T-helper 1 cell (primary cell): ENCODE results near the gene PCP4.

Source experiments
- DNase-seq, 5 donors: peaks; one replicate each; pipeline ENCODE4 v3.0.0-alpha.2; 2012 to 2020

Gene PCP4

DNA sequence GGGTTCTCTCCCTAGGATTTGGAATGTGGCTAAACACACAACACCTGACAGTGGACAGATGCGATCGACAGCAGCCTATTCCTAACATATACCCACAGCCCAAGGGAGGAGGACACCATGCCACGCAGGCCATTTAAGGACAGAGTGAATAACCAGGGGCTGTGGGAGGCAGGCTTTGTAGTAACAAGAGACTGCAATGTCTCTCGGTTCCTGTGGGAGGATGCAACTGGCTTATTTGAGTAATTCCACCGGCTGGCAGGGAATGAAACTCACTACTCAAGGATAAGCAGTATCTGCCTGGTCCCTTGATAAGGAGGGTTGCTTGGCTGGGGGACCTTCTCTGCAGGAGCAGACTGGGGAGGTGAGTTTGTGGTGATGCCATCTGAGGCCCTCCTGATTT lies 109.6 kb downstream of the PCP4 start:
- no peak for DNase-seq
